ENCODE measurements around the gene RYR3.
A peak's percentile ranks its signal among the peaks of the same experiment; 100 is the strongest.

Gene RYR3

DNA sequence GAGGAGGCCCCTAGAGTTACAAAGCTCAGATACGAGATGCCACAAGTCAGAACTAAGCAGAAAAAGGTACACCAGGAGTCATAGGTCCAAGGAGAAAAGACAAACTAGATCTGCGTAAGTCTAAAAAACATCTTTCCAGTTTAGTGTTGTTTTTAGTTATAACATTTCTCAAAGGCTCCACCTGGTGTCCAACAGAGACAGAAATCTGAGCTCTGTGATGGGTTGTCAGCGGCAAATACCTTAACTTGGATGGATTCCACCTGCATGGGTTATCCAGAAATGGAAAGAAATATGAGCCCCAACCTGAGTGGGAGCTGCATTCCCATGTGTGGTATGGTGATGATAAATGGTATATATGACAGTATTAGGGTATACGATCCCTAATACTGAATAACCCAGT lies 418.9 kb downstream of the RYR3 start:
- no peak for DNase-seq

DNA sequence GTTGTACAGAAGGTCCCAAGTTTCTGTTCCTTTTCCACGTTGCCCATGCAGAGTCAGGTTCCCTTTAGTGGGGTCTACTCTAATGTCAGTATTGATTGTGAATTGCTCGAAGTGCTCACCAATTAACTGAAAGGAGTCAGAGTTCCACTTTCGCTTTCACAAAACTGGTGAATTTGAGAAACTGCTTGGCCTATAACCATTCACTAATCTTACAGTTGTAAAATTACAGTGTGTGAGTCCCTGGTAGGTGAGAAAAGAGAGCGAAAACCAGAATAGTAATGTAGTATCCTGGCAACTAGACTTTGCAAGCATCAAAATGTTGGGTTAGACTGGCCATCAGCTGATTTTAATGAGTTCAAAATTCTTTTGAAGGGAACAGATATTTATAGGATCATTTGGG lies 420.0 kb downstream of the RYR3 start:
- DNase-seq = no peak

DNA sequence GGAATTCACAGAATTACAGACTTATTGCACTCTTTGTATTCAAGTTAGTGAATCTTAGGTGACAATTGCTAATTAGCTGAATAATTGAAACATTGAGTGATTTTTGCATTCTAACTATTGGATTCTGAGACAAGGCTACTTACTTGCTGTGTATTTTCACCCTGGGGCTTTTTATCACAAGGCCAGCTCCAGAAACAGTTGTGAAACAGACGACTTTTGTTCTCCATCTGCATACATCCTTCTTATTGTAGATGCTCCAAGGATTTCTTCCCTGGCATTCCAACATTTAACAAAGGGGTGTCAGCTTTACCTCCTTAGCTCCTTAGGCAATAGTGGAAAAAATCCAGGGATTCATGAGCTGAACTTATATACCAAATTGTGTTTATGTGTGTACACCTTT lies 424.4 kb downstream of the RYR3 start:
- DNase-seq = no peak

DNA sequence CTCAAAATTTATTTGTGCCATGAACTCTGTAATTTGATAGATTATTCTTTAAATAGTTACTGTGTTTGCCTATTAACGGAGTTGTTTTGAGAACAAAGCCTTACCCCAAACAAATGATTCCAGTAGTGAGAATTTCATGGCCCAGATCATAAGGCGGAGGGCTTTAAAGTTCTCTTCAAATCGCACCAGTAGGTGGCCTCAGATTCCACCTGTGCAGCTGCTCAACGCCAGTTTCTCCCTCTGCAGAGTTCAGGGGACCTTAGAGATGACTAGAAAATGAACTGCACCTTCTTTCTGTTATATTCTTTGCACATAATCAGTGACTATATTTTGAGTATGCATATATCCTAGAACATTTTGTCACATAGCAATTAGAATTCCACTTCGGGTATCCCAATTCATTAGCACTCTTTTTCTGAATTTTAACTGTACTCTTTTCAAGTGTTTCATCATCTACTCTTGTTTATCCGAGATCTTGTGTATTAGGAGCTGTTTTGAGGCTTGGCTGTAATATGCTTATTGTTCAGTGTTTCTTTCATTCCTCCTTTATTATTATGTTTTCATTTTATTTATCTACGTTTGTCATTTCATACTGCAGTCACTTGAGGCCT lies 425.0 kb downstream of the RYR3 start:
- peak; percentile 28 for DNase-seq

DNA sequence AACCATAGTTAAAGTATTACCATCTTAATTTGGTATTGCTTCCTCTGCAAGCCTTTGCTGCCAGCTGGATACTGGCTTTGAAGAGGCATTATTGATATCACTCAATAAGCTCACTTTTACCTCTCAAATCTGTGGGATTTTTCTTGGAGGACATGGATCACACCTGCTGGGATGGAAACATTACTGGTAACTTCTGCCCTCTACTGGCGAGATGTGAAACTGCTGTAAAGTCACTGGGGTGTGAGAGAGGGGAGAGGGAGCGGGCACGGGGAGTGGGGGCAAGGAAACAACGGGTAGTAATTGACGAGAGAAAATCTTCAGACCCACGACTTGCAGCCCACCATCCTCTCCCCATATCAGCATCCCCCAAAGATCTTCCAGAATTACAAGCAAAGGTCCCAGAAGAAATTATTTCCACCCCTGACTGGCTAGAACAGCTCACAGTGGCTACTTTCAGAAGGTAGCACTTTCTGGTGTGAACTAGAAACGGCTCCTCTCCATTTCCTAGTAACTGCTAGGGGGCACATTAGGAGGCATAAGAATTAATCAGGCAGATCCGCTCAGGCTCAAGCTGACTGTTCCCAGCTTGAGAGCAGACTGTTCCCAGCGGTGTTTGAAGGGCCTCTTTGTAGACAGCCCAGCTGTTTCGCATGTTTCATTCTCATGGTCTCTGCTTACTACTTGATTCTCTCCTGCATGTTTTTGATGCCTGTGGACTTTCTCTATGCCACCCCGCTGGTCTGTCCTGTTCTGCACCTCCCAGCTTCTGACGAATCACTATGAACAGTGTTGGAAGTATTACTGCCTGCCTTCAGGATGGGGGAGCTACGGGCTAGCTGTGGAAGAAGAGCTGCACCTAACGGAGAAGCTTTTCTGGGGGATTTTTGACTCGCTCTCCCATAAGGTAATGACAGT lies 427.2 kb downstream of the RYR3 start:
- peak; percentile 59 for DNase-seq

DNA sequence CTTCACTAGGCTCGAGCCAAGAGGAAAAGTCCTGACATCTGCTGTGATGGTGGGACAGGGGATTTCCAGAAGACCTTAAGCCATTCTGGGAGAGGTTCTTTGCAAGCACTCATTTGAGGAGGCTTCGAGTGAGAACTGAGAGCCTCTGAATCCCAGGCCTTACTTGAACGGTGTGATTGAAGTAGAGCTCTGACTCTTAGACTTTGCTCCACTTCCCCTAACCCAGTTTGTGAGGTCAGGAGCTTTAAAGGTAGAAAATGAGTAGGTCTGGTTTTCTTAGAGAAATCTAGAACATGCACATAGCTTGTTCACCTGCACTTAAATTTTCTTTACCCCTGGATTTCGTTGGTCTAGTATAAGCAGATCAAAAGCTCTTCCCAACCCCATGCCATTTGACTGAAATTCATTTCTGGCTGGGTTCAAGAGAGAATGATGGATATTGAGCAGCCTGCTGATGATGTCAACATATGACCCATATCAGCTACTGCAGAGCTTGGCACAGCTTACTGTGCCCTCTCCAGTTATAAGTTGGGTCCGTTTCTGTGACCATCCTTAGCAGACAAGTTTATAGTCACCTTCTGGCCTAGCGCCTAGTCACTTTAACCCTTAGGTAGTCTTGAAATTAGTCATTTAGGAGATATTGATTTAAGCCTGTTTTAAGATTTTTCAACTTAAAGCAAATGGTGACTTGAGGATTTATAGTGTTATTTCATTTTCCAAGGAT lies 428.3 kb downstream of the RYR3 start:
- no peak for DNase-seq

DNA sequence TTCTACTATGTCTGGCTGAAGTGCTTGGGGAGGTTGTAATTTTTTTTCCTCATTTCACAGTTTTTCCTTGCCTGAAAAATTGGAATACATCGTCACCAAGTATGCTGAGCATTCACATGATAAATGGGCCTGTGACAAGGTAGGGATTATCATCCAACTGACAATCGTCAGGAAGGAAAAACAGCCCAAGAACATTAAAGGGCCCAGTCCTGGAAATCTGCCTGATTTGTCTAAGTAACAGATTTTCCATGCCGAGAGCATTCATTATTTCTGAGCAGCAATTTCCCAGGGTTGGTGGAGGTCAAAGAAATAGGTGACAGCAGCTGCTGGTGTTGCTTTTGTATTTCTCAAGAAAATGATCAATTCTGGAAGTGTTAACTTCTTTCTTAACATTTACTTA lies 431.5 kb downstream of the RYR3 start:
- DNase-seq = no peak

DNA sequence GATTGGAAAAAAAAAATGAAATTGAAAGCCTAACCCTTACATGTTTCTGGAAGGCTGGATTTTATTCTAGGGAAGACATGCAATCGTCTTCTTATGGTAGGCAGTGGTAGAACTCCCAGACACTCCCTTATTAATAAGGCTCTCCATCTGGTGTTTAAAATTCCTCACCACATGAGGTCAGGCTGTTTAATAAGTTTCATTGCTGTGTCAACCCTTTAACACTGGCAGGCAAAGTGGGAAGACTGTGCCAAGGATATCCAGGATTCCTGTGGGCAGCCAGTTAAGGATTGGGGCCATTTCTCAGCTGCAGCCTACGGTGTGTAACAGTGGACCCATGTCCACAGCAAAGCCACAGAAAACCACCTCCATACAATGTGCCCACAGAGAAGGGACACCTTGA lies 432.0 kb downstream of the RYR3 start:
- DNase-seq = no peak

DNA sequence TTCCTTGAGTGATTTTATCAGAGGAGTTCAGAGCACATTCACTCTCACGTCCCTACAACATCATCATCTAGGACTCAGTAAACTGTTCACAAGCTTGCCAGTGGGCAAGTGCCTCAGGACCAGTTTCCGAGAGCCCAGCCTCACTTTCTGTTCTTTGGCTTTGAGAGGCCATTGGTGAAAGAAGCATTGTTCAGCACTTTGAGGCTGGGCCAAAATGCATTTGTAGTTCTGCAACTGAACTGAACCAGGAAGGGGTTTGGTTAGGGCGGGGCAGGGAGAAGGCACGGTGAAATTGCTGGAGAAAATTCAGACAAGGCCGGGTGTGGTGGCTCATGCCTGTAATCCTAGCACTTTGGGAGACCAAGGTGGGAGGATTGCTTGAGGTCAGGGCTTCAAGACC lies 435.4 kb downstream of the RYR3 start:
- no peak for DNase-seq

DNA sequence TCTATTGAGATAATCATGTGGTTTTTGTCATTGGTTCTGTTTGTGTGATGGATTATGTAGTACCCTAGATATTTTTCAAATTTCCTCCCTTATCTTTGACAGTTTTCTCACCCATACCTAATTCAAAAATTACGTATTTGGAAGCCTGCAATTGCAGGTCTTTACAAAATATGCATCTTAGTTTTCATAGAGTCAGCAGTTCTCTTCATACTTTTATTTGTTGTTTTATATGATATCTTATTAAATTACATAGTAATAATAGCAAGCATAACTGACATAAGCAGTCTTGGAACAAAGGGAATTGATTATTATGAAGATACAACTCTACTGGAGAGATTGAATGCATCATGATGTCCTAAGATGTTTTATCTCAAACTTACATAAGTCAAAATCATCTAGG lies 442.2 kb downstream of the RYR3 start:
- no peak for DNase-seq

DNA sequence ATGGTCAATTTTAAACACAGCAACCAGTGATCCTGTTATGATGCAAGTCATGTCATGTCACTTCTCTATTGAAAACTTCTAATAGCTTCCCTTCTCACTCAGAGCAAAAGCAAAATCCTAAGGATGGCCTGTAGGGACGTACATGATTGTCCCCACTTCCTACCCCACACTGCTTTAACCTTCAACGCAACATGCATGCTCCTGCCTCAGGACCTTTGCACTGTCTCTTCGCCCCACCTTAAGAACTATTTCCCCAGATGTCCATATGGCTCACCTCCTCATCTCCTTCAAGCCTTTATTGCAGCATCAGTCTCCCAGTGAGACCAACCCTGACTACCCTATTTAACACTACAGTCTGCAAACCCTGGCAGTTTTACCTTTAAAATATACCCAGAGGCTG lies 443.5 kb downstream of the RYR3 start:
- DNase-seq = no peak

DNA sequence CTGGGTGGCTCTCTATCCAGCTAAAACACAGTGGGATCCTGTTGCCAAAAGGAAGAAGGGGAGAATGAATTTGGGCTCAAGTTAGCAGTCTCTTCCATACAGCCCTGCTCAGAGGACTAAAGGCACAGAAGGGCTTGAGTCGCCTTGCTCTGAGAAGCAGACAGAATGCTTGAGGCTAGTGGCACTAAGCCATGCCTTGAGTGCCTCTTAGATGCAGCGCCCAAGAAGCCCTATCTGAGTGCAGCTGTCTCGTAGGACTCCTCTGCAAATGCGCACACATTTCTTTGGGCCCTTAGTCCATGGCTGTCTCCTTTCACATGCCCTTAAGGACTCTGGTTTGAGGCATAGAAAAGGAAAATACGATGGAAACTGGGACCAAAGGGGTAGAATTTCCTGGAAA lies 446.2 kb downstream of the RYR3 start:
- DNase-seq = no peak

DNA sequence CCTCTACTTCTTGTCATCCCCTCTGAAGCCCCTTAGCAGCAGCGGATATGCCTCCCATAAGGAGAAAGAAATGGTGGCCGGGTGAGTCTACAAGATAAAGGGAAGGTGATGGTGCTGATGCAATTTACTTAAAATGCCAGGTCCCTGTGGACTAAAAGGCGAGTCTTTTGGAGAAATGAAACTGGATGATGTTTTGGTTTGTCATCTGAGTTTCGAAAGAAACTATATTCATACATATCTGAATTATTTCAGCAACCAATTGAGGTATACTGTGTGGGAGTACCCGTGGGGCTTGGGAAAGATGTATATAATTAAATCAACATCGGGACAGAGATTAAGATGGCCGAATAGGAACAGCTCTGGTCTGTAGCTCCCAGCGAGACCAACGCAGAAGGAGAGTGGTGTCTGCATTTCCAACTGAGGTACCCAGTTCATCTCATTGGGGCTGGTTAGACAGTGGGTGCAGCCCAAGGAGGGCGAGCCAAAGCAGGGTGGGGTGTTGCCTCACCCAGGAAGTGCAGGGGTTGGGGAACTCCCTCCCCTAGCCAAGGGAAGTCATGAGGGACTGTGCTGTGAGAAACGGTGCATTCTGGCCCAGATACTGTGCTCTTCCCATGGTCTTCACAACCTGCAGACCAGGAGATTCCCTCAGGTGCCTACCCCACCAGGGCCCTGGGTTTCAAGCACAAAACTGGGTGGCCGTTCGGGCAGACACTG lies 446.9 kb downstream of the RYR3 start:
- no peak for DNase-seq

DNA sequence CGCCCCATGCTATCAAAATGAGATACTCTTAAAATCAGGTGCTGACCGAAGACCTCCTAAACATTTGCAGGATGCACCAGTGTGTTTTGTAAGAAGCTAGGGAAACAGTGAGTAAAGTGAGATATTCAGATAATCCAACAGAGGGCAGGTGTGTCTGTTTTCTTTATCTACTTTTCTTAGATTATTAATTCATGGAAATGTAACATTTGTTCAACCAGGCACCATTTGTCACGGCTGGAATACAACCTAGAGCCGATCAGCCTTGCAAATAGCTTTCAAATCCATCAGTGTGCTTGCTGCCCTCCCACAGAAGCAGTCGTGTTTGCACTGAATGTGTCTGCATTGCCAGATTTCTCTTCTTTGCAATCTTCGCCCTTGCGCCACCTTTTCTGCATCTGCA lies 455.6 kb downstream of the RYR3 start:
- no peak for DNase-seq

DNA sequence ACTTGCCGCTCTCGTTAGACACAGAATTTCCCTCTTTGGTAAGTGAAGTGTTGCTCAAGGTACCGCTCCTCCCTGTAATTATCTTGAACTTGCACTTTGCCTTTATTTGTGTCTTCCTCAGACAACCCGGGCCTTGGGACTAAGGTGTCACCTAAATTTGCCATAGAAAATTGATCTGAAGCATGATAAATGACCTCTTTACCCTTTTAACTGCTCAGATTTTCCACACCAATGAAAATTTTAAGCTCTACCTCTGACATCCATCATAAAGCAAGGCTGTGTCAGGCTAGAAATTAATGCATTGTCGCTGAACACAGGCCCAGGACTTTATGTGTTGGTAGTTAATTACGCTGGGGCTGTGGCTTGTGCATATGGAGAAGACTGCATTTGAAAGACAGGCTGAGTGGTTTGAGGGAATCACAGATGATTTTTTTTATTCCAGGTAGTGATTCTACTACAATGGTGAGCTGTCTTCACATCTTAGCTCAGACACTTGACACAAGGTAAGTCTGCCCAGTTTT lies 458.0 kb downstream of the RYR3 start:
- DNase-seq = no peak

DNA sequence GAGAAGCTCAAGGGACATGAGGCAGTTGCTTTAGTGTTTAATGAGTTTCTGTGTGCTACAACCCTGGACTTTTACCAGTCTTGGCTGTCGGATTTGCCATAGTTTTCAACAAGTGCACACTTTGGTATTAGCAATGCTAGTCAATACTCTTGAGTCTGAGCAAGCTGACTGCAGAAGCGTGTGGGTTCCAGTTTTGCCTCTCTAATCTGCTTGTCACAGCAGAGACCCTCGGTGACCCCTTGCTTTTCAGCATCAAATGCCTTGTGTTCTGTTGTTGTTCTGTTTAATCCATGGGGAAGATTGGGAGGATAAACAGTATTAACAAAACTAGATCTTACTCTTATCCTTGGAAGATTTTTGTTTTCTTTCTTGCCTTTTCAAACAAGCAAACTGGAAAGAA lies 463.2 kb downstream of the RYR3 start:
- DNase-seq = no peak

DNA sequence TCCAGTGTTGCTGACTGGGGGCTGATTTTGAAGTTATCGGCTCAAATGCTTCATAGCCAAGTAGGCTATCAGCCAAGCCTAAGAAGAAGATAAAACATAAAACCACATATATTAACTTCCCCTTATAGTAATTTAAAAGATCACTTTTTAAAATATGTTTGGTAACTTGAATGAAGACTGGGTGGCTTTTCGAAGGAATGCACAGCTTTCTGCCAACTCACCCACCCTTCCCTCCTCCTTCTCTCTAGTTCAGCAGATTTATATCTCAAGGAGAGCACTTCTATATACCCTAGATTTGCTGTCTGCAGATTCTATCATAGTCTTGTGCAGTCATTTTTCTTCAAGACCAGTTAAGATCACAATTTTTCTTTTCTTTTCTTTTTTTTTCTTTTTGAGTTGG lies 468.1 kb downstream of the RYR3 start:
- no peak for DNase-seq

DNA sequence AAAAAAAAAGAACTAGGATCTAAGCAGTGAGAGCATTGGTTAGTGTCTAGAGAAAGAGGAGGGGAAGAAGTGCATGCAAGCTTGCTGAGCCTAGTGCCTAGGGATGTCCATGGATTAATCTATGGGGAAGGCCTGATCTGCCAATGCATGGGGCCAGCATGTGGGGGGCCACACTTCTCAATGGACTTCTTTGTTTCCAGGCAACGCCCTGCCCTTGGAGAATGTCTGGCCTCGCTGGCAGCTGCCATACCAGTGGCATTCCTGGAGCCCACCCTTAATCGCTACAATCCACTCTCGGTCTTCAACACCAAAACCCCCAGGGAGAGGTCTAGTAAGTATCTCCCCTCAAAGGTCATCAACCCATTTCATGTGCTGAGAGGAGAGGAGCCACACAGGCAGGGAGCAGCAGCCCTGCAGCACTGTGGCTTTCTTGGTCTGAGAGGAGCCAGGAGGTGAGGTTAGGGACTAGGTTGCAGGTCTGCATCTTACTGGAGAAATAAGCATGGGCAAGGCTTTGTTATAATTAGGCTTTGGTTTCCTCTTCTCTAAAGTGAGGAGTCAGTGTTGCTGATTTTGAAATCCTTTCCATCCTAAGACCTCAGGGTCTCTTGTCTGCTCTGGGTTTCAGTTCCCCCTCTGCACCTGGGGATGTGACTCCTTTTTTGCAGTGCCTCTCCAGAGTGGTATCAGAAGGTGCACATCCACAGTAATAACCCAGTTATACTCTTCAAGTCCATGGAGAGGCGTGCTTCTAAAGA lies 469.4 kb downstream of the RYR3 start:
- DNase-seq = no peak

DNA sequence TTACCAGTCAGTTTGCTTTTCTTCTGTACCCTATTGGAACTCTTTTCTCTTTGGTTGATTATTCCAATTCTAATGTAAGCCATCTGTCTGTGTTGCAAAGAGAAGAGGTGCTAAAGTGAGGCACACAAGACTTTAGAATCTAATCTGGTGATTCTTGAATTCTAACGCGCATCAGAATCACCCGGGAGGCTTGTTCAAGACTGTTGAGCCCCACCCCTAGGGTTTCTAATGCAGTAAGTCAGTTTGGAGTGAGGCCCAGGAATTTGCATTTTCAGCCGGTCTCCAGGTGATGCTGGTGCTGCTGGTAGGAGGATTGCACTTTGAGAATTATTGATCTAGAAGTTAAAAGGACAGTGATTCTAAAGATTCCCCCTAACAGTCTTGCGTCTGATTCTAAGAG lies 472.2 kb downstream of the RYR3 start:
- no peak for DNase-seq

DNA sequence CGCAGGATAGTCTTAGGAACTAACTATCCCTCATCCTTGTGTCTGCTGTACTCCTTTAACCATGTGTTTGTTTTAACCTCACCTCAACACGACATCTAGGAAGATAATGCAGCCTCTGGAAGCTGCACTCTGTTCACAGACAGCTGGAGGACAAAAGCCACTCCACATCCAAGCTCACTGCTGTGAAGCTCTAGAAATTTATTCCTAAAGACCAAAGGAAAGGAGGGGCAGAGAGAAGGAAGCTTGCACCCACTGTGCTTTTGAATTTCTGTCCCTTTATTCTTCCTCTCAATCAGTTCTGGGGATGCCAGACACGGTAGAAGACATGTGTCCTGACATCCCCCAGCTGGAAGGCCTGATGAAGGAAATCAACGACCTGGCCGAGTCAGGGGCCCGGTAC lies 474.6 kb downstream of the RYR3 start:
- no peak for DNase-seq

DNA sequence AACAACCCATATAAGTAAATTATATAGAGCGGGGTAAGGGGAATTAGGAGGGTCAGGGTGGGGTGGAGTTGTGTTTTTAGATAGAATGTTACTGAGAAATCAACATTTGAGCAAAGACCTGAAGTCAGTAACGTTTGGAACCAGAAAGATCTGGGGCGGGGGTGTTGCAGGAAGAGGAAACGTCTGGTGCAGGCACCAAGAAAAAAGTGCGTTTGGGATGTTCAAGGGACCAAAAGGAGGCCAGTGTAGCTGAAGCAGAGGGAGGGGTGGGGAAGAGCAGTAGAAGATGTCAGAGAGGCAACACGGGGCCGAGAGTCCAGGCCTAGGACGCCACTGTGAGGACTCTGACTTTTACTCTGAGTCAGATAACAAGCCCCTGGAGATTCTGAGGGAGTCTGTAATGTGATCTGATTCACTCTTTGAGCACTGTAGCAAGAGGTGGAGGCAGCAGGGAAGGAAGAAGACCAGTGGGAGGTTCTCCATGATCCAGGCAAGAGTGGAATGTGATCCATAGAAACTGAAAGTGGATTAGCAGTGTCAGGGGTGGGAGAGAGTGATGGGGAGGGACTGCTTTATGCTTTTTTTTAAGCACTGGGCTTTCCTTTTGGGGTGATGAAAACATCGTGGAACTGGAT lies 478.3 kb downstream of the RYR3 start:
- no peak for DNase-seq

DNA sequence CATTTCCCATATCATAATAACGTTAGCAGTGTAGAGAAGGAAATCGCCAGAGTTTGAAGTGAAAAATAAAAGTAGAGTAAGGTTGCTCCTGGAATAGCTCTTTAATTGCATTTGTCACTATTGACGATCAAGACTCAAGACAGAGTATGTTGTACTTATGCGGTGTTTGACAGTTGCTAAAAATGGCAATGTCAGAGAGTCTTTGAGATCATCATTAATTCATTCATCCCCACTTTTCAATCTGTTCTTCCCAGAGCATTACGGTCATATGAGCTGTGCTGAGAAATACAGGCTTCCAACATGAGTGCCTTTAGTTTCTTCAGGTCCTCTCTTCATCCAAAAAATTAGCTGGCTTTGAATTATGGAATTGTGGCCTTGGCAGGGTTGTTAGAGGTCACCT lies 483.7 kb downstream of the RYR3 start:
- no peak for DNase-seq

All from stimulated activated CD8-positive, alpha-beta memory T cell treated with anti-CD3 and anti-CD28 coated beads, Interleukin-4, amount 100 ng/mL, for 48 hours (primary cell).